ENCODE results near the gene EXOC6B. TPM values are rescaled to one million over a fixed set of nuclear protein-coding genes. Genes with fewer than 3 reads are reported as not detected.

EXOC6B gene
- total and polyA plus RNA-seq, 12 donors: 16.3 to 243 (median 144) TPM

DNA sequence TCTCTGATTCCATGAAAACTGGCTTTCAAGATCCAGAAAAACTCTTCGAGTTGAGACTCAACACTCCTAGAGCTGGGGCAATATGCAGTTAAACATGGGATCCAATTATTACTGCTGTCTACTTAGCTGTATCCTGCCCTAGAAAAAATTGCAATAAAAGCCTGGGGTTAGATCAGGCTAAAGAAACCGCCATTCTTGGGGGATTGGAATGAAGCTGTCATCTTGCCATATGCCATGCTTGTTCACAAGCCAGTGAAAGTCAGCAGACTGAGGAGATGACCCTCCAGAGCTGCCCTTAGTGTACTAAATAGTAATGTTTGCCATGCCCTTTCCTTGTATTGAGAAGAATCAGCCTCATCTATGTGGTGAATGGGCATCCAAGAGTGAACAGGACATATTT is 647.3 kb downstream of the EXOC6B start:
- DNase-seq (no peak), ATAC-seq (no peak)
- Histone ChIP-seq H3K4me1 (peaks cover 0 to 22% (median 7%) of the 10 kb centered on the region in 9 donors), H3K9me3 (no peaks in the 10 kb centered on the region), H3K4me3 (no peak overlapping the region), H3K27me3 (no peaks in the 10 kb centered on the region), H3K27ac (no peak overlapping the region), H3K36me3 (peaks cover 0 to 53% (median 24%) of the 10 kb centered on the region in 9 donors)
- WGBS, 2 donors: 94 to 98% methylated on average over 2 of the region's 2 CpGs
- intact Hi-C loops (cut with DNase I): loop anchor here in 1 of 10 donors (5.0 kb wide), 1 partner anchor 169 kb away; no protein-coding TSS in a partner anchor
- no peak for TF ChIP-seq CTCF (IDR thresholded peaks at IDR 0.05)

DNA sequence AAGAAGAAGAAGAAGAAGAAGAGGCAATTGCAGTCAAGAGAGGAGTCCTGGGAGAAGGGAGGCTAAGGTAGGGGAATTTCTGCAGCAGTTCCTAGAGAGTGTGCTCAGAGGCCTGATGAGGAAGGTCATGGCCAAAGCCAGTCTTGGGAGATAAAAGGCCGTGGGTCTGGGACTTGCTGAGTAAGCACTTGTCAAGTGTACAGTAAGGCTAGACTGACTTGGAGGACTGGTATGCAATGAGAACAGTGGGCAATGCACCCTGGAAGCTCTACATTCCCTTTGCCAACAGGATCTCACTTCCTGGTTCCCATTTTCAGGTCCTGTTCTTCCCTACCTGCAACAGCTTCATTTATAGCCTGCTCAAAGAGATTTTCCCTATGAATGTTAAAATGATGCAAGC is 649.6 kb downstream of the EXOC6B start:
- TF ChIP-seq CTCF (IDR thresholded peaks at IDR 0.05): no peak
- peaks cover 0 to 10% (median 0%) of the 10 kb centered on the region in 9 donors for H3K4me1 ChIP-seq
- no peaks in the 10 kb centered on the region for H3K27me3 ChIP-seq
- no peak overlapping the region for H3K27ac ChIP-seq
- peaks cover 0 to 53% (median 24%) of the 10 kb centered on the region in 9 donors for H3K36me3 ChIP-seq
- WGBS, 2 donors: 47 to 75% methylated on average over 1 of the region's 1 CpG
- no peak overlapping the region for H3K4me3 ChIP-seq
- intact Hi-C loops (cut with DNase I): loop anchor here in 1 of 10 donors (5.0 kb wide), 1 partner anchor 171 kb away; no protein-coding TSS in a partner anchor
- ATAC-seq (no peak), DNase-seq (no peak)
- no peaks in the 10 kb centered on the region for H3K9me3 ChIP-seq

DNA sequence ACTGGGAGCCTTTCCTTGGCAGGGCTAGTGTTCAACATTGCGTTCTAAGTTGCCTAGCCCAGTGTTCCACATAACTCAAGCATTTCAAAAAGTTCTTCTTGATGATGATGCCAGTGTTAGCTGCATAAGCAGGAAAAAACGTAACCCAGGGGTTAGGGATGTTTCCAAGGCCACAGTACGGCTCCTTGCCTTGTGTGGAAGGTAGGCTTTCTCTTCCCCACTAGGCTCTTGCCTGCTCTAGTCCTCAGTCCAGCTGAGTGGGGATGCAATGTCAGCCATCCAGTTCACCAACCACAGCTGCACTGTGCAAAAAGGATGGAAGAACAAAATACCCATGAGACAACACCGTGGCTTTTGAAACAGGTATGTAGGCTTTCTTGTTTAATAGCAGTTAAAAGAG is 650.2 kb downstream of the EXOC6B start:
- no peak overlapping the region for H3K27ac ChIP-seq
- H3K9me3 ChIP-seq: no peaks in the 10 kb centered on the region
- H3K36me3 ChIP-seq: peaks cover 0 to 53% (median 24%) of the 10 kb centered on the region in 9 donors
- no peak overlapping the region for H3K4me3 ChIP-seq
- DNase-seq (no peak), ATAC-seq (no peak)
- intact Hi-C loops (cut with DNase I): loop anchor here in 1 of 10 donors (5.0 kb wide), 1 partner anchor 172 kb away; no protein-coding TSS in a partner anchor
- 96% methylated on average over 4 of the region's 4 CpGs for WGBS, 2 donors
- TF ChIP-seq CTCF (IDR thresholded peaks at IDR 0.05): no peak
- peaks cover 0 to 10% (median 0%) of the 10 kb centered on the region in 9 donors for H3K4me1 ChIP-seq
- no peaks in the 10 kb centered on the region for H3K27me3 ChIP-seq

DNA sequence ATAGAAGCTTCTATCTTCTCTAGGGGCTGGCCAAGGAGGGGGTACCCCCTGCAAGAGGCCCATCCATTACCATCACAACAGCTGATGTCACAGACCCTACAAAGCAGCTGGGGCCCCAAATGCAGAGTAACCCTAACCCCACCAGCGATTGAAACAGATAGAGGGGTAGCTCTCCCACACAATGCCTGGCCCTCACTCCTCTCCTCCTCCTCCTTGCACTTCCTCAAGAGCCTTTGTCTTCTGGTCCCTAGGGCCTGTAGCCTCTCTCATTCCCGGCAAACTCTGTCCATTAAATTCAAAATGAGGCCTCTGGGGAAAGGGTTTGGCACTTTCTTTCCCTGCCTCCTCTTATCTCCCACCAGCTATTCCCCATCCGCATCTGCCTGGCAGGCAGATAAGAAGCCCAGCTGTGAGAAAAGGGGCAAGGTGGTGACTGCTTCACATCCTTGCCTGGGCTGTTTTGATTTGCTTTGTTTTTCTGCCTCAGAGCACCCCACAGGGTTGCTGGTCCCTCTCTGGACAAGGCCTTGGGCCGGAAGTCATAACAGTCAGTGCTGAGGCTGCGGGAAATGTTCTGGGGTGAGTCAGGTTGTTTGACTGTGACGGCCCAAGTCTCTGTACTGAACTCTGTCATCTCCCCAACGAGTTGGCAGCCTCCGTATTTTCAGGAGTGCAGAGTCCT is 652.1 kb downstream of the EXOC6B start:
- TF ChIP-seq CTCF (IDR thresholded peaks at IDR 0.05): no peak
- Histone ChIP-seq H3K9me3 (peaks cover 0 to 4% (median 0%) of the 10 kb centered on the region in 11 donors), H3K27ac (no peak overlapping the region), H3K27me3 (no peaks in the 10 kb centered on the region), H3K36me3 (peaks cover 0 to 42% (median 17%) of the 10 kb centered on the region in 9 donors), H3K4me3 (no peak overlapping the region), H3K4me1 (peaks cover 0 to 10% (median 0%) of the 10 kb centered on the region in 9 donors)
- 48 to 53% methylated on average over 8 of the region's 8 CpGs for WGBS, 2 donors
- intact Hi-C loops (cut with DNase I): no loop called here
- ATAC-seq (peak in 7 of 8 donors; percentile 16 to 42 (median 29)), DNase-seq (no peak)

All from heart right ventricle (tissue), 16 donors.